Endothelial cell of umbilical vein (primary cell): ENCODE results near the gene AMIGO3. TPM values are rescaled to one million over a fixed set of nuclear protein-coding genes. Genes with fewer than 3 reads are reported as not detected.

Source experiments
- BruUV-seq: library from RNA; stranded (reverse); fragments of 400-500 nt; replicated peaks from 2 replicates; lab custom pipeline; 2021; lab: Mats Ljungman, UMichigan
- CTCF ChIA-PET: fragments of 300-600, 350-600 bp; sonication (Branson Sonifier 250); formaldehyde crosslinking; loops from one replicate; lab custom pipeline; 2021; ENCODE audit warnings: antibody characterized with exemption, inconsistent platforms; lab: Charles Lee
- POLR2A ChIA-PET: fragments of 300-600, 350-600 bp; sonication (Branson Sonifier 250); formaldehyde crosslinking; loops from one replicate; lab custom pipeline; 2021; ENCODE audit warnings: antibody characterized with exemption, inconsistent platforms; lab: Charles Lee
- DNase-seq: peaks from one replicate; pipeline ENCODE4 v3.0.0-alpha.2; 2011; ENCODE audit warnings: low read depth, low spot score
- FAIRE-seq: peaks from 2 replicates; lab custom pipeline; 2011; peaks lifted over from hg19 to GRCh38; lab: Jason Lieb, UNC
- H2AFZ ChIP-seq: 2 replicates; pipeline ENCODE4 v1.6.0; 2012; ENCODE audit warnings: low read depth, low read length, control low read depth, inconsistent platforms
- H3K27ac ChIP-seq: 2 replicates; pipeline ENCODE4 v1.5.1; 2011; ENCODE audit warnings: low read depth, mild to moderate bottlenecking, control low read depth, low read length, moderate library complexity; ENCODE audit not compliant: insufficient read depth
- H3K27me3 ChIP-seq, 2 experiments: 2 replicates each; pipeline versions ENCODE4 v1.6.0 to v1.6.1; 2011; ENCODE audit warnings: low read length in 2 of 2, mixed read lengths in 1 of 2; ENCODE audit not compliant: control insufficient read depth in 2 of 2, insufficient read depth in 2 of 2
- H3K36me3 ChIP-seq, 2 experiments: 2 replicates in 1 of 2; 3 replicates in 1 of 2; pipeline ENCODE4 v1.5.1; 2011; ENCODE audit warnings: low read length in 2 of 2, mild to moderate bottlenecking in 1 of 2, moderate library complexity in 1 of 2; ENCODE audit not compliant: control insufficient read depth in 2 of 2, insufficient read depth in 2 of 2; ENCODE audit errors: extremely low read depth in 1 of 2
- H3K4me1 ChIP-seq: 3 replicates; pipeline ENCODE4 v1.5.1; 2011; ENCODE audit warnings: mild to moderate bottlenecking, low read length; ENCODE audit not compliant: control insufficient read depth, insufficient read depth; ENCODE audit errors: extremely low read depth
- H3K4me2 ChIP-seq: 2 replicates; pipeline ENCODE4 v1.6.1; 2011; ENCODE audit warnings: low read length, control low read depth, mixed read lengths; ENCODE audit not compliant: insufficient read depth
- H3K4me3 ChIP-seq, 3 experiments: fragments of 200-600 bp in 1 of 3; sonication (generic), shearing (Covaris generic) in 1 of 3; replicated peaks in 1 of 3; 2 replicates each; pipeline ENCODE4 v1.5.1; 2011 to 2016; ENCODE audit warnings: control low read depth in 3 of 3, low read length in 3 of 3, mild to moderate bottlenecking in 2 of 3, inconsistent platforms in 1 of 3, low read depth in 1 of 3, moderate library complexity in 1 of 3; ENCODE audit not compliant: insufficient read depth in 1 of 3
- H3K79me2 ChIP-seq: 2 replicates; pipeline ENCODE4 v1.6.0; 2012; ENCODE audit warnings: low read length, inconsistent platforms; ENCODE audit not compliant: control insufficient read depth, insufficient read depth
- H3K9ac ChIP-seq: replicated peaks from 2 replicates; pipeline ENCODE3; 2011; ENCODE audit warnings: low read length, control low read depth; ENCODE audit not compliant: insufficient read depth; ENCODE audit errors: extremely low read depth
- H3K9me1 ChIP-seq: replicated peaks from 3 replicates; pipeline ENCODE4 v1.6.0; 2011; ENCODE audit warnings: mild to moderate bottlenecking, low read length; ENCODE audit not compliant: control insufficient read depth, insufficient read depth; ENCODE audit errors: extremely low read depth
- H3K9me3 ChIP-seq: replicated peaks from 2 replicates; pipeline ENCODE4 v1.5.1; 2012; ENCODE audit warnings: low read length, inconsistent platforms; ENCODE audit not compliant: control insufficient read depth, insufficient read depth
- H4K20me1 ChIP-seq: replicated peaks from 2 replicates; pipeline ENCODE3; 2011; ENCODE audit warnings: mild to moderate bottlenecking, low read length; ENCODE audit not compliant: control insufficient read depth, insufficient read depth; ENCODE audit errors: extremely low read depth
- CTCF ChIP-seq, 2 donors: IDR thresholded peaks; 1 replicate in 1 of 2; 2 replicates in 1 of 2; pipeline ENCODE4 v1.5.1; 2011; ENCODE audit warnings: low read length in 2 of 2, mild to moderate bottlenecking in 2 of 2, moderate library complexity in 2 of 2, control low read depth in 1 of 2, inconsistent platforms in 1 of 2, low read depth in 1 of 2; ENCODE audit not compliant: insufficient read depth in 1 of 2; ENCODE audit errors: extremely low read depth in 1 of 2
- EZH2 ChIP-seq: IDR thresholded peaks from 2 replicates; pipeline ENCODE4 v1.6.1; 2012; ENCODE audit warnings: borderline replicate concordance, low read depth, mild to moderate bottlenecking, moderate library complexity, low read length, inconsistent platforms; ENCODE audit not compliant: severe bottlenecking
- FOS ChIP-seq: IDR thresholded peaks from 2 replicates; pipeline ENCODE4 v1.6.1; 2011; ENCODE audit warnings: mild to moderate bottlenecking, low read length, moderate library complexity, borderline replicate concordance; ENCODE audit not compliant: insufficient read depth
- GATA2 ChIP-seq: IDR thresholded peaks from 2 replicates; pipeline ENCODE4 v1.7.0; 2011; ENCODE audit warnings: low read depth, mild to moderate bottlenecking, moderate library complexity, mixed read lengths, low read length; ENCODE audit not compliant: insufficient read length, insufficient read depth
- JUN ChIP-seq: IDR thresholded peaks from 2 replicates; pipeline ENCODE4 v1.6.1; 2011; ENCODE audit warnings: borderline replicate concordance, low read depth; ENCODE audit not compliant: insufficient read length, insufficient read depth
- MYC ChIP-seq: IDR thresholded peaks from one replicate; pipeline ENCODE4 v1.6.1; 2011; ENCODE audit warnings: mild to moderate bottlenecking, low read depth, low read length
- POLR2A ChIP-seq: IDR thresholded peaks from 2 replicates; pipeline ENCODE4 v1.6.1; 2012; ENCODE audit warnings: low read depth, mild to moderate bottlenecking, control low read depth, low read length
- POLR2AphosphoS5 ChIP-seq: IDR thresholded peaks from 2 replicates; pipeline ENCODE4 v1.6.1; 2012; ENCODE audit warnings: low read depth, mild to moderate bottlenecking, control low read depth, low read length, moderate library complexity; ENCODE audit not compliant: insufficient read depth
- dilution Hi-C: fragments of 300-500 bp; cut with MboI; formaldehyde crosslinking; loops from one replicate; pipeline ENCODE4 v1.15.0; 2019; ENCODE audit warnings: low sequenced_read_pairs; ENCODE audit not compliant: extremely low pct_ligation_motif_present
- intact Hi-C: fragments of 100-400 bp; cut with micrococcal nuclease; formaldehyde crosslinking; loops from one replicate; pipeline ENCODE4 v1.10.0; 2022
- polyA plus RNA-seq, 4 experiments: library from polyadenylated mRNA; depleted of rRNA in 3 of 4; stranded (reverse) in 3 of 4; unstranded in 1 of 4; fragments of >200 nt; gene quantifications; 2 replicates each; pipeline versions ENCODE4 v1.2.1 to v1.2.3, GENCODE V29; 2011 to 2012; ENCODE audit warnings: missing spikeins in 1 of 4
- total RNA-seq: library from RNA; stranded (reverse); gene quantifications from 2 replicates; pipeline ENCODE4 v1.2.3, GENCODE V29; 2021
- TF ChIP-seq, protein P1 (sequence below): IDR thresholded peaks from 2 replicates; pipeline ENCODE4 v1.6.1; 2011; ENCODE audit not compliant: insufficient read depth, insufficient read length

AMIGO3 gene
- total and polyA plus RNA-seq, 2 donors (not counting 3 experiments of a cell fraction or from before 2014, with no cell fraction given): 0.21 TPM; not detected in 1

GRCh38 chr3:49757197-49757596 lies 37.7 kb upstream of the AMIGO3 start:
- FAIRE-seq: no peak
- CTCF ChIA-PET: interaction anchor here (1.5 to 1.8 kb wide), 3 partner anchors 9 to 54 kb away, joined by 3 to 9 read pairs (median 9); no protein-coding TSS in a partner anchor

More at GRCh38 chr3:49757197-49757596, 37.7 kb upstream of the AMIGO3 start:
- BruUV-seq: no TSS peak
- intact Hi-C loops (no loop called here), dilution Hi-C loops (no loop called here)
- Histone ChIP-seq H3K79me2 (peaks cover 72% of the 10 kb centered on the region), H3K27me3 (no peaks in the 10 kb centered on the region), H3K4me1 (no peaks in the 10 kb centered on the region), H3K9ac (no peak overlapping the region), H3K27ac (no peak overlapping the region), H2AFZ (no peak overlapping the region), H3K9me3 (no peaks in the 10 kb centered on the region), H3K9me1 (no peaks in the 10 kb centered on the region), H3K4me2 (no peak overlapping the region), H4K20me1 (peaks cover 4% of the 10 kb centered on the region), H3K36me3 (no peaks in the 10 kb centered on the region), H3K4me3 (no peak overlapping the region)
- TF ChIP-seq FOS: no peak
- TF ChIP-seq, protein P1, sequence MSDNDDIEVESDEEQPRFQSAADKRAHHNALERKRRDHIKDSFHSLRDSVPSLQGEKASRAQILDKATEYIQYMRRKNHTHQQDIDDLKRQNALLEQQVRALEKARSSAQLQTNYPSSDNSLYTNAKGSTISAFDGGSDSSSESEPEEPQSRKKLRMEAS: no peak
- no peak for TF ChIP-seq JUN
- no peak for TF ChIP-seq CTCF (IDR thresholded peaks at IDR 0.05; ENCODE audit: extremely low read depth in 1 of 2, insufficient read depth in 1 of 2, low read depth in 1 of 2, low read length in 2 of 2)
- TF ChIP-seq GATA2: no peak
- no peak for TF ChIP-seq EZH2
- TF ChIP-seq POLR2A: no peak
- TF ChIP-seq MYC: no peak
- no peak for TF ChIP-seq POLR2AphosphoS5
- no peak for DNase-seq
- POLR2A ChIA-PET: no interaction called here
